Epithelial cell of esophagus (primary cell): ENCODE measurements around the gene TMEM86B.

Source experiments
- DNase-seq: peaks from one replicate; pipeline ENCODE4 v3.0.0; 2010; ENCODE audit warnings: low read depth
- H3K4me3 ChIP-seq: 2 replicates; pipeline ENCODE4 v1.5.1; 2011; ENCODE audit warnings: mild to moderate bottlenecking, low read length, control low read depth
- TF ChIP-seq, protein P1 (sequence below): IDR thresholded peaks from 2 replicates; pipeline ENCODE4 v1.5.1; 2011; ENCODE audit warnings: low read depth, mild to moderate bottlenecking, low read length, control low read depth, inconsistent platforms; ENCODE audit not compliant: insufficient read depth; ENCODE audit errors: missing control alignments

The TMEM86B gene

DNA sequence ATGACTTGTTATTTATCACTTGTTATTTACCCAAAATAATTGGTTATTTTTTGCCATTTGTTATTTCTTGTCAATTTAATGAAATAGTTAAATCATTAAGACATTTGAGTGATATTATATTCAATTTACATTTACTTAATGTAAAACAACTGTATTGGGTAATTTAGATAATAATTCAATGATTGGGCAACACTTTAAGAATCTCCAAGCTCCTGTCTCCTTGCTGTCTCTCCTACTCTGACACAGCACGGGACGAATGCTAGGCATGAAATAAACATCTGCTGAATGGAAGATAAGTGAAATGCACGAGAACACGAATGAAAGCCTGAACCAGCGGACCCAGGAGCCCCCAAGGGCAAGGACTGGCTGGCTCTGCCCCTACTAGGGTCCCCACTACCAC, 36.0 kb upstream of the TMEM86B start:
- H3K4me3 ChIP-seq: no peak overlapping the region
- TF ChIP-seq, protein P1, sequence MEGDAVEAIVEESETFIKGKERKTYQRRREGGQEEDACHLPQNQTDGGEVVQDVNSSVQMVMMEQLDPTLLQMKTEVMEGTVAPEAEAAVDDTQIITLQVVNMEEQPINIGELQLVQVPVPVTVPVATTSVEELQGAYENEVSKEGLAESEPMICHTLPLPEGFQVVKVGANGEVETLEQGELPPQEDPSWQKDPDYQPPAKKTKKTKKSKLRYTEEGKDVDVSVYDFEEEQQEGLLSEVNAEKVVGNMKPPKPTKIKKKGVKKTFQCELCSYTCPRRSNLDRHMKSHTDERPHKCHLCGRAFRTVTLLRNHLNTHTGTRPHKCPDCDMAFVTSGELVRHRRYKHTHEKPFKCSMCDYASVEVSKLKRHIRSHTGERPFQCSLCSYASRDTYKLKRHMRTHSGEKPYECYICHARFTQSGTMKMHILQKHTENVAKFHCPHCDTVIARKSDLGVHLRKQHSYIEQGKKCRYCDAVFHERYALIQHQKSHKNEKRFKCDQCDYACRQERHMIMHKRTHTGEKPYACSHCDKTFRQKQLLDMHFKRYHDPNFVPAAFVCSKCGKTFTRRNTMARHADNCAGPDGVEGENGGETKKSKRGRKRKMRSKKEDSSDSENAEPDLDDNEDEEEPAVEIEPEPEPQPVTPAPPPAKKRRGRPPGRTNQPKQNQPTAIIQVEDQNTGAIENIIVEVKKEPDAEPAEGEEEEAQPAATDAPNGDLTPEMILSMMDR: no peak
- DNase-seq: no peak

DNA sequence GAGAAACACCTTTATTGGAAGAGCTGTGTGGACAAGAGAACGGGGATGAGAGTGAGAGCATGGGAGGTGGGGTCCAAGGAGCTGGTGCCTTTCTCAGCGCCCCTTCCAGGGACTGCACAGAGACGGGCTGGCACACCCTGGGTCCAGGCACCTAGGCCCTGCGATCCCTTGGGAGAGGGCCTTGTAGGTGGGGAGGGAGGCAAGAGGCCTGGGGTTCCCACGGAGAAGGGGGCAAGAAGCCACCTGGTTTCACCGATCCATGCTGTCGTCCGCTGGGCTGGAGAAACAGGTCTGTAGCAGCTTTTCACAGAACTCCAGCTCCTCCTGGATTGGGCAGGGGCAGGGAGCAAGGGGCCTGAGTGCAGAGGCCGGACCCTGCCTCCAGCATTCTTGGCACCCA, 33.8 kb upstream of the TMEM86B start:
- no peak overlapping the region for H3K4me3 ChIP-seq
- TF ChIP-seq, protein P1: no peak
- no peak for DNase-seq

DNA sequence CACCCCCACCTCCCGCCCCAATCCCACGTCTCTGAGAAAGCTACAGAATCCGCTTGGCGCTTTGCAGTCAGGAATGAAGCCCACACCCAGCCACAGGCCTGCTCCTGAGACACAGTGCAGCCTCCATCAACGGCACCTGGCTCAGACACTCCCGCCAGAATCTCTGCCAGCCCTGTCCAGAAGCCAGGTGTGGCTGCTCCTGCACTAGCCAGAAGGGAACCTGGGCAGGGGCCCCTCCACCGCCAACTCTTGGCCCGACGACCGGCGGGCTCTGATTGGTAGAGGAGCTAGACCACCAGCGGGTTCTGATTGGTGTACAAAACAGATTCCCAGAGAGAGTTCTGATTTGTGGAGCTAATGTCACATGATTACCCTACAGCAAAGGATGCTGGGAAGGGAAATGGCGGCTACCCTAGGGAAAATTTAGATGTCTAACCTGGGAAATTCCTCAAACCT, 33.1 kb upstream of the TMEM86B start:
- H3K4me3 ChIP-seq: no peak overlapping the region
- TF ChIP-seq, protein P1: no peak
- no peak for DNase-seq

DNA sequence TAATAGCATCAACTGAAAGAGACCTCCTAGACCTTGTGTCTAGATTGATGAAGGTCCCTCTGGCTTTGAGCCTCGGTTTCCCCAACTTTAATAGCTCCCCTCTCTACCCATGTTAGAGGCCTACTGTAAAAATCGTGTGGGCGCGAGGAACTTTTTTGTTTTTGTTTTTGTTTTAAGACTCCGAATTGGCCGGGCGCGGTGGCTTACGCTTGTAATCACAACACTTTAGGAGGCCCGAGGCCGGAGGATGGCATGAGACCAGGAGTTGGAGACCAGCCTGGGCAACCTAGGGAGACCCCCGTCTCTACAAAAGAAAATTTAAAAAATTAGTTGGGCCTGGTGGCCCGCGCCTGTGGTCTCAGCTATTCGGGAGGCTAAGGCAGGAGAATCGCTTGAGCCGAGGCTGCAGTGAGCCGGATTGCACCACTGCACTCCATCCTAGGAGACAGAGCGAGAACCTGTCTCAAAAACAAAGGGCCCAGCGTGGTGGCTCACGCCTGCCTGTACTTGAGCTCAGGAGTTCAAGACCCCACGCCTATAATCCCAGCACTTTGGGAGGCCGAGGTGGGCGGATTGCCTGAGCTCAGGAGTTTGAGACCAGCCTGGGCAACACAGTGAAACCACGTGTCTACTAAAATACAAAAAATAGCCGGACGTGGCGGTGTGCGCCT, 31.1 kb upstream of the TMEM86B start:
- TF ChIP-seq, protein P1: no peak
- peak; percentile 4 for DNase-seq

DNA sequence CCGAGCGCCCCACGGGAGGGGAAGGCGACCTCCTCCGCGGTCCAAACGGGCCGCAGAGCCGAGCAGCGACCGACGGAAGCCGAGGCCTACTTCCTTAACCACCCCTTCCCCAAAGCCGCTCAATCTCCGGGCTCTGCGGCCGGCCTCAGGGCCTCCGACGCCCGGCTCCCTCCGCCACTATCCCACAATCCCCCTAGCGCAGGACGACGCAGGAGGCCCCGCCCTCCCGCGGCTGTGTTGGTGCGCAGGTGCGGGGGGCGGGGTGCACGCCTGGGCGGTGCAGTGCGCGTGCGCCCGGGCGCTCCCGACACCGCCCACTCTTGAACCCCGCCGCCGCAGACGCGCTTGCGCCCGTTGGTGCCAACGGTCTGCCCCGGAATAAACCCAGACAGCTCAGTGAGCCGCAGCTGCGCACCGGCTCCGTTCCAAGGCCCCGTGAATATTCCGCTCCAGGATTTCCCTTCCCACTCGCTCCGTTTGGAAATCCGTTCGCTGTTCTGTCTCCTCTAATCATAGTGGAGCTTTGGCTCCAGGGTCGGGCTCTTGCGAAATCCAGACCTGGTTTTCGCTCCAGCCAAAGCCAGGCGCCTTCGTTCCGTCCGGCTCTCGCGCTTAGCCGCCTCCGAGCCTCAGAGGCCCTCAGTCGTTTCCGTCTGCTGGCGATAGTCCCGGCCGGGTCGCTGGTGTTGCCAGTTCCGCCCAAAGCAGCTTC, 30.4 kb upstream of the TMEM86B start, which contains the start of gene PPP6R1:
Gene PPP6R1 (minus strand): TSS at position 190 of the 712 bp plus-strand sequence. CDS start 11,914 bp downstream, outside the sequence.
- peak; percentile 99 for DNase-seq
- TF ChIP-seq, protein P1: no peak
- H3K4me3 ChIP-seq: peak within 1 kb of the TSS; percentile 72

More for the DNA sequence above, 31.1 kb upstream of the TMEM86B start:
- H3K4me3 ChIP-seq: peak overlapping the region; percentile 64

DNA sequence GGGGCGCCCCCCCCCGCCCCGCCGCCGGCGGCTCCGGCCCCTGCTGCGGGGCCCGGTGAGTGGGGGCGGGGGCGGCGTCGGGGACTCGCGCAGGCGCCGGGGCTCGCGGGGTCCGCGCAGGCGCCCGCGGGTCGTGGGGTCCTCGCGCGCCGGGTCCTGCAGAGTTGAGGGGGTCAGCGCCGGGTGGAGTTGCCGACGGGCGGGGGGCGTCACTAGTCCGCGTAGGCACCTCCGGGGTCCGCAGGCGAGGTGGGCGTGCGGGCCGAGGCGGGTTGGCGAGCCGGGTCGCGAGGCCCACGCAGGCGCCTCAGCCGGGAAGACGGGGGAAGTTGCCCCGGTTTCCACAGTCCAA, 29.9 kb upstream of the TMEM86B start:
- peak overlapping the region; percentile 72 for H3K4me3 ChIP-seq
- DNase-seq: peak; percentile 4
- TF ChIP-seq, protein P1: no peak
